ENCODE results near the gene CCM2L.

CCM2L gene

DNA sequence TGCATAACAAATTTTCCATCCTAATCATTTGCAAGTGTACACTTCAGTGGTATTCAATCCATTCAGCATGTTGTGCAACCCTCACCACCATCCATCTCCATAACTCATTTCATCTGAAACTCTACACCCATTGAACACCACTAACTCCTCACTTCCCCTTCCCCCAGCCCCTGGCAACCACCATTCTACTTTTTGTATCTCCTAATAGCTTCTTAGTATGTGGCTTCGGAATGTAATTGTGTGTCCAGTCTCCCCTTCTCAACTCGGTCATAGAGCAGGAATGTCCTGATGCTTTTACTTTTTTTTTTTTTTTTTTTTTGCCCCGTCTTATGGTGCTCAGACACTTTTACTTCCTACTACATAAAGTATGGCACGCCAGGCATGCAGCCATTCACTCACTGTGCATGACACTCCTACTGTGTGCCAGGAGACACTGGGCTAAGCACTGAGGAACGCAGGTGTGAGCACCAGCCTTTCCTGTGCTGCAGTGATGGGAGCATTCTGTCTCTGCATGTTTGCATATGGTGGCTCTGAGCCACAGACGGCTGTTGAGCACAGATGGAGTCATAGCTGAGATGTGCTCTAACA, 57.1 kb downstream of the CCM2L start:
- no peak for DNase-seq (ENCODE audit: extremely low spot score)
- CTCF ChIA-PET, result interaction anchor here (0.7 to 5.1 kb wide), 5 partner anchors 18 to 39 kb away, joined by 3 to 34 read pairs (median 4); no protein-coding TSS in a partner anchor
- POLR2A ChIA-PET, result no interaction called here
- TF ChIP-seq CTCF (IDR thresholded peaks at IDR 0.05; ENCODE audit: control extremely low read depth, extremely low read depth, low read depth, missing control alignments), result no peak

GRCh38 chr20:32068174-32068573, 57.9 kb downstream of the CCM2L start:
- no peak for TF ChIP-seq CTCF (IDR thresholded peaks at IDR 0.05; ENCODE audit: control extremely low read depth, extremely low read depth, low read depth, missing control alignments)
- no peak for DNase-seq (ENCODE audit: extremely low spot score)
- POLR2A ChIA-PET, result no interaction called here
- CTCF ChIA-PET, result no interaction called here

DNA sequence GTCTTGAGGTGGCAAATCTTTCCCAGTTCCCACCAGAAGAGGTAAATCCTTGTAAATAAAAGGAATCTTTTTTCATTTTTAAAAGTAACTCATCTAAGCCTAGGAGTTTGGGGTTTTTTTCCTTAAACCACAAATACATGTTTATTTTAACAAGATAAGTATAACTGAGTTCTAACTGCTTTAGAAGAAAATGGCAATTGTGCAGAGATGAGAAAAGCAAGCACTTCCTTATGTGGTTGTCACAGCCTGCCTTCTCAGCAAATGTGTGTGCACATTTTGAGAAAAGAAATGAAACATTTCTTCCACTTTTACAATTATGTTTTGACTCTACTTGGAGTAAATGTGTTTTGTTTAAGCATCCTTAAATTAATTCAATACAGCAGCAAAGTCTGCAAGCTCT, 59.5 kb downstream of the CCM2L start:
- ChIA-PET POLR2A (no interaction called here), CTCF (no interaction called here)
- no peak for DNase-seq (ENCODE audit: extremely low spot score)
- no peak for TF ChIP-seq CTCF (IDR thresholded peaks at IDR 0.05; ENCODE audit: control extremely low read depth, extremely low read depth, low read depth, missing control alignments)

DNA sequence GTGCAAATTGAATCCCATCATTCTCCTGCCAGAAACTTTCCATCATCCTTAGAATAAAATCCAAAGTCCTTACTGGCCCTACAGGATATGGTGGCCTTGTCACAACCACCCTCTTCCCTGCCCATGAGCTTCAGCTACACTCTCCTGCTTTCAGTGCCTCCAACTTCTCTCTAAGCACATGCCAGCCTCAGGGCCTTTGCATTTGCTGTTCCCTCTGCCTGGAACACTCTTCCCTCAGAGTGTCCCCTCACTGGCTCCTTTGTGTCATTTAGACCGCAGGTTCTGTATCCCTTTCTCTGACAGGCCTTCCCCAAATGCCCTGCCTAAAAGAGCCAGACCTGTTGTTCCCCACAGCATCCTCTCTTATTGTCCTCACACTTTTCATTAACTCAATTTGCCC, 60.0 kb downstream of the CCM2L start:
- ChIA-PET CTCF (no interaction called here), POLR2A (no interaction called here)
- no peak for TF ChIP-seq CTCF (IDR thresholded peaks at IDR 0.05; ENCODE audit: control extremely low read depth, extremely low read depth, low read depth, missing control alignments)
- DNase-seq (ENCODE audit: extremely low spot score), result no peak

DNA sequence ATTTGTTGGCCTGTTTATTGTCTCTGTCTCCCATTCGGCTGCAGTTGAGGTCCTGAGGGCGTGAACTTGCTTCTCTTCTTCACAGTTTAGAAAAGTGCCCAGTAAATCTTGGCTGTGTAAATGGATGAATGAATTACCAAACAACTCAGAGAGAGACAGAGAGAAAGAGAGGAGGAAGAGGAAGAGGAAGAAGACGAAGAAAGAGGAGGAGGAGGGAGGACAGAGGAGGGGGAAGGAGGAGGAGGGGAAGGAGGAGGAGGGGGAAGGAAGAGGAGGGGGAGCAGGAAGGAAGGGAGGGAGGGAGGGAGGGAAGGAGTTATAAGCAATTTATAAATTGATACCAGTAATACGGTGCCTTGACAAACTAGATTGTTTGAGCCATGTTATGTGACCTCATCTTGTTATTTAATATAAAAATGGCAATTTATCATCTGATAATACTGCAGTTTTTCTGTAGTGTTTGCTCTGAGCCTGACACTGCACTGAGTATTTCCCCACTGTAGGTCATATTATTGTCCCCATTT, 60.5 kb downstream of the CCM2L start:
- ChIA-PET POLR2A (no interaction called here), CTCF (interaction anchor here (2.5 to 3.6 kb wide), 2 partner anchors 36 to 40 kb away, joined by 7 to 17 read pairs; no protein-coding TSS in a partner anchor)
- TF ChIP-seq CTCF (IDR thresholded peaks at IDR 0.05; ENCODE audit: control extremely low read depth, extremely low read depth, low read depth, missing control alignments), result no peak
- no peak for DNase-seq (ENCODE audit: extremely low spot score)

DNA sequence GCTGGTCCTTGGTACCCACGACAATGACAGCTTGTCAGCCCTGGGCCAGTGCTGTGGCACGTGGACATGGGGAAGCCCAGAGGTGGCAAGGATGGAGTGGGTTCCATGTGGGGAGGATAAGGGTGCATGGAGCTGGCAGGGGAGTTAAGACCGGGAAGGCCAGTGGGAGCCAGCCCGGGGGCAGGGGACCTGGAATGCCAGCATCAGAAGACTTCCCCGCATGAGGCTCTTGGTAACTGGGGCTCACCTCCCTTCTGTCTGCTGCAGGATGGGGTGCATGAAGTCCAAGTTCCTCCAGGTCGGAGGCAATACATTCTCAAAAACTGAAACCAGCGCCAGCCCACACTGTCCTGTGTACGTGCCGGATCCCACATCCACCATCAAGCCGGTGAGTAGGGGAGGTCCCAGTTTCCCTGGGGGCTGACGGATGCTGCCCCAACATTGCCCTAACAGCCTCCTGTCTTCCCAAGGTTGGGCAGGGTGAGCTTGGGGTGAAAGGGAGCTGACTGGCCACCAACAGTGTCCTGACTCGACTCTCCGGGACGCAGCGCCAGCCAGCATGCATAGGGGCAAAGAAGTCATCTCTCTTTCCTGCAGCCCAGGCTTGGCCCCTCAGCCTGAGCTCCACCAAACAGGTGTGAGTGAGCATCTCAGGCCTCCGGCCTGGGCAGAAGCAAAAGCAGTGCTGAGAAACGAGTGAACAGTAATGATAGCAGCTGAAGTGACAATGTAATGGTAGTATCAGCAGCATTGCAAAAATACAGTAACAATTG, 61.3 kb downstream of the CCM2L start:
- TF ChIP-seq CTCF (IDR thresholded peaks at IDR 0.05; ENCODE audit: control extremely low read depth, extremely low read depth, low read depth, missing control alignments), result no peak
- ChIA-PET POLR2A (no interaction called here), CTCF (interaction anchor here (1.3 to 3.6 kb wide), 4 partner anchors 10 to 225 kb away, joined by 3 to 17 read pairs (median 6); no protein-coding TSS in a partner anchor)
- DNase-seq (ENCODE audit: extremely low spot score), result no peak

Measured in GM10248 (cell line).